ENCODE results near the gene EGFR.

GRCh38 chr7:55165176-55165861 is 146.5 kb downstream of the EGFR start:
- TF ChIP-seq PATZ1 (CRISPR knock-in tag; IDR thresholded peaks at IDR 0.05; ENCODE audit: borderline replicate concordance) (no peak), ZC3H10 (CRISPR knock-in tag; IDR thresholded peaks at IDR 0.05) (no peak), PPARA (CRISPR knock-in tag; IDR thresholded peaks at IDR 0.05; ENCODE audit: borderline replicate concordance) (no peak), ZFP3 (CRISPR knock-in tag; IDR thresholded peaks at IDR 0.05) (no peak), ARNTL (CRISPR knock-in tag; IDR thresholded peaks at IDR 0.05; ENCODE audit: borderline replicate concordance, low read depth) (no peak), CREB5 (CRISPR knock-in tag; IDR thresholded peaks at IDR 0.05; ENCODE audit: low read depth) (no peak), ZNF565 (CRISPR knock-in tag; conservative IDR thresholded peaks at IDR 0.05; ENCODE audit: low read depth) (no peak), CSDC2 (CRISPR knock-in tag; IDR thresholded peaks at IDR 0.05) (no peak), RARB (CRISPR knock-in tag; IDR thresholded peaks at IDR 0.05) (no peak)

Data from SK-N-SH treated with all-trans-retinoic acid at 6 μM for 48 hours (cell line).